ENCODE results near the gene ANXA11. TPM values are rescaled to one million over a fixed set of nuclear protein-coding genes. Genes with fewer than 3 reads are reported as not detected.

Gene ANXA11
- total RNA-seq, 1 donor from 2014 or later = 122 TPM

GRCh38 chr10:80188713-80189112, 16.6 kb downstream of the ANXA11 start:
- Histone ChIP-seq H3K27ac (ENCODE audit: low read depth, low read length) (no peak overlapping the region), H3K27me3 (ENCODE audit: insufficient read depth, low read length) (no peaks in the 10 kb centered on the region), H3K9ac (ENCODE audit: low read length) (no peak overlapping the region), H3K4me1 (ENCODE audit: insufficient read depth, low read length) (no peaks in the 10 kb centered on the region), H3K4me2 (ENCODE audit: low read length) (no peak overlapping the region), H3K36me3 (ENCODE audit: insufficient read depth, low read length) (no peaks in the 10 kb centered on the region), H3K9me3 (ENCODE audit: insufficient read depth, low read depth, low read length) (no peaks in the 10 kb centered on the region), H4K20me1 (ENCODE audit: insufficient read depth, low read length) (peaks cover 82% of the 10 kb centered on the region), H3K79me2 (ENCODE audit: insufficient read depth, low read length) (peaks cover 95% of the 10 kb centered on the region), H2AFZ (ENCODE audit: low read depth, low read length) (no peak overlapping the region), H3K4me3 (ENCODE audit: insufficient read depth, low read depth, low read length) (no peak overlapping the region)
- Mint-ChIP-seq H3K4me1 (ENCODE audit: low read depth, unreplicated experiment) (peaks cover 14% of the 10 kb centered on the region), H3K27me3 (ENCODE audit: low read depth, unreplicated experiment) (no peaks in the 10 kb centered on the region), H3K9me3 (ENCODE audit: unreplicated experiment) (peaks cover 4% of the 10 kb centered on the region), H3K4me3 (ENCODE audit: unreplicated experiment) (no peak overlapping the region), H3K27ac (ENCODE audit: unreplicated experiment) (no peak overlapping the region), H3K36me3 (ENCODE audit: low read depth, unreplicated experiment) (peaks cover 10% of the 10 kb centered on the region)
- no peak for FAIRE-seq
- TF ChIP-seq EZH2 (IDR thresholded peaks at IDR 0.05; ENCODE audit: insufficient read depth, low read length) = no peak
- no peak for TF ChIP-seq CTCF (IDR thresholded peaks at IDR 0.05; ENCODE audit: insufficient read depth, low read depth, low read length)
- no peak for DNase-seq (ENCODE audit: low read depth)

GRCh38 chr10:80187465-80188409, 17.6 kb downstream of the ANXA11 start:
- H3K4me1 ChIP-seq (ENCODE audit: insufficient read depth, low read length) = no peaks in the 10 kb centered on the region
- no peak overlapping the region for H3K9ac ChIP-seq (ENCODE audit: low read length)
- no peaks in the 10 kb centered on the region for H3K36me3 ChIP-seq (ENCODE audit: insufficient read depth, low read length)
- DNase-seq (ENCODE audit: low read depth) (no peak), FAIRE-seq (no peak)
- H3K36me3 Mint-ChIP-seq (ENCODE audit: low read depth, unreplicated experiment) = peaks cover 6% of the 10 kb centered on the region
- peaks cover 95% of the 10 kb centered on the region for H3K79me2 ChIP-seq (ENCODE audit: insufficient read depth, low read length)
- H2AFZ ChIP-seq (ENCODE audit: low read depth, low read length) = no peak overlapping the region
- TF ChIP-seq EZH2 (IDR thresholded peaks at IDR 0.05; ENCODE audit: insufficient read depth, low read length) (no peak), CTCF (IDR thresholded peaks at IDR 0.05; ENCODE audit: insufficient read depth, low read depth, low read length) (no peak)
- H3K27me3 ChIP-seq (ENCODE audit: insufficient read depth, low read length) = no peaks in the 10 kb centered on the region
- H3K9me3 Mint-ChIP-seq (ENCODE audit: unreplicated experiment) = peaks cover 4% of the 10 kb centered on the region
- no peak overlapping the region for H3K4me3 Mint-ChIP-seq (ENCODE audit: unreplicated experiment)
- peaks cover 14% of the 10 kb centered on the region for H3K4me1 Mint-ChIP-seq (ENCODE audit: low read depth, unreplicated experiment)
- no peak overlapping the region for H3K4me3 ChIP-seq (ENCODE audit: insufficient read depth, low read depth, low read length)
- peaks cover 90% of the 10 kb centered on the region for H4K20me1 ChIP-seq (ENCODE audit: insufficient read depth, low read length)
- no peaks in the 10 kb centered on the region for H3K27me3 Mint-ChIP-seq (ENCODE audit: low read depth, unreplicated experiment)
- H3K27ac ChIP-seq (ENCODE audit: low read depth, low read length) = no peak overlapping the region
- H3K9me3 ChIP-seq (ENCODE audit: insufficient read depth, low read depth, low read length) = no peaks in the 10 kb centered on the region
- no peak overlapping the region for H3K4me2 ChIP-seq (ENCODE audit: low read length)
- H3K27ac Mint-ChIP-seq (ENCODE audit: unreplicated experiment) = peak overlapping the region; percentile 47

- H3K36me3 Mint-ChIP-seq (ENCODE audit: low read depth, unreplicated experiment) = peaks cover 8% of the 10 kb centered on the region
- Histone ChIP-seq H4K20me1 (ENCODE audit: insufficient read depth, low read length) (peaks cover 86% of the 10 kb centered on the region), H3K36me3 (ENCODE audit: insufficient read depth, low read length) (no peaks in the 10 kb centered on the region), H3K4me3 (ENCODE audit: insufficient read depth, low read depth, low read length) (no peak overlapping the region), H3K4me2 (ENCODE audit: low read length) (no peak overlapping the region), H3K27ac (ENCODE audit: low read depth, low read length) (no peak overlapping the region), H3K9me3 (ENCODE audit: insufficient read depth, low read depth, low read length) (no peaks in the 10 kb centered on the region), H2AFZ (ENCODE audit: low read depth, low read length) (no peak overlapping the region), H3K79me2 (ENCODE audit: insufficient read depth, low read length) (peaks cover 95% of the 10 kb centered on the region), H3K27me3 (ENCODE audit: insufficient read depth, low read length) (no peaks in the 10 kb centered on the region), H3K4me1 (ENCODE audit: insufficient read depth, low read length) (no peaks in the 10 kb centered on the region), H3K9ac (ENCODE audit: low read length) (no peak overlapping the region)
- no peak for DNase-seq (ENCODE audit: low read depth)
- H3K9me3 Mint-ChIP-seq (ENCODE audit: unreplicated experiment) = peaks cover 1% of the 10 kb centered on the region
- no peaks in the 10 kb centered on the region for H3K27me3 Mint-ChIP-seq (ENCODE audit: low read depth, unreplicated experiment)
- peaks cover 14% of the 10 kb centered on the region for H3K4me1 Mint-ChIP-seq (ENCODE audit: low read depth, unreplicated experiment)
- TF ChIP-seq CTCF (IDR thresholded peaks at IDR 0.05; ENCODE audit: insufficient read depth, low read depth, low read length) = no peak
- TF ChIP-seq EZH2 (IDR thresholded peaks at IDR 0.05; ENCODE audit: insufficient read depth, low read length) = no peak
- FAIRE-seq = no peak
- H3K27ac Mint-ChIP-seq (ENCODE audit: unreplicated experiment) = peak overlapping the region; percentile 47
- H3K4me3 Mint-ChIP-seq (ENCODE audit: unreplicated experiment) = no peak overlapping the region
Measured at GRCh38 chr10:80187060-80187459, 18.3 kb downstream of the ANXA11 start.

Data from astrocyte (in vitro differentiated cells and primary cell).